Bronchial epithelial cell (primary cell): ENCODE results near the gene CLDN14. TPM values are rescaled to one million over a fixed set of nuclear protein-coding genes. Genes with fewer than 3 reads are reported as not detected.
A peak's percentile ranks its signal among the peaks of the same experiment; 100 is the strongest.

Experiments used
- DNase-seq: peaks from one replicate; pipeline ENCODE4 v3.0.0-alpha.2; 2010; ENCODE audit warnings: low read depth
- FAIRE-seq: peaks from 2 replicates; lab custom pipeline; 2011; peaks lifted over from hg19 to GRCh38; lab: Jason Lieb, UNC
- H3K27me3 ChIP-seq: 2 replicates; pipeline ENCODE4 v1.5.1; 2011; ENCODE audit warnings: low read length; ENCODE audit not compliant: control insufficient read depth, insufficient read depth
- H3K36me3 ChIP-seq: 2 replicates; pipeline ENCODE4 v1.5.1; 2011; ENCODE audit warnings: low read length; ENCODE audit not compliant: control insufficient read depth, insufficient read depth
- H3K4me3 ChIP-seq: 2 replicates; pipeline ENCODE4 v1.5.1; 2011; ENCODE audit warnings: mild to moderate bottlenecking, low read depth, low read length, control low read depth
- CTCF ChIP-seq: IDR thresholded peaks from 2 replicates; pipeline ENCODE4 v1.5.1; 2011; ENCODE audit warnings: mild to moderate bottlenecking, moderate library complexity, low read length, control low read depth, inconsistent platforms; ENCODE audit not compliant: insufficient read depth, severe bottlenecking
- total RNA-seq: library from RNA; depleted of rRNA; stranded (reverse); fragments of >200 nt; gene quantifications from 2 replicates; pipeline ENCODE4 v1.2.1, GENCODE V29; 2014

The CLDN14 gene
- total RNA-seq, 1 donor from 2014 or later, result not detected

DNA sequence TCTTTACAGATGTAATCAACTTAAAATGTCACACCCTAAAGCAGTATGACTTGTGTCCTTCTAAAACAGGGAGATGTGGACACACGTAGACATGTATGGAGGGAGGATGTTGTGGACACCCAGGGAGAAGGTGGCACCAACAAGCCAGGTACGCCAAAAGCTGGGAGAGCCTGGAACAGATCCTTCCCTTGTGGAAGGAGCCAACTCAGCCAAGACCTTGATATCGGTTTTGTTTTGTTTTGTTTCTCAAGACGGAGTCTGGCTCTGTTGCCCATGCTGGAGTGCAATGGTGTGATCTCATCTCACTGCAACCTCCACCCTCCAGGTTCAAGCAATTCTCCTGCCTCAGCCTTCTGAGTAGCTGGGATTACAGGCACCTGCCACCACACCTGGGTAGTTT is 49.1 kb downstream of the CLDN14 start:
- TF ChIP-seq CTCF, result no peak
- DNase-seq (peak; percentile 48), FAIRE-seq (no peak)
- Histone ChIP-seq H3K27me3 (no peaks in the 10 kb centered on the region), H3K4me3 (peak overlapping the region; percentile 26), H3K36me3 (no peaks in the 10 kb centered on the region)

- H3K36me3 ChIP-seq, result no peaks in the 10 kb centered on the region
- H3K27me3 ChIP-seq, result no peaks in the 10 kb centered on the region
- peak; percentile 100 for DNase-seq
- peak; percentile 28 for TF ChIP-seq CTCF
- H3K4me3 ChIP-seq, result peak overlapping the region; percentile 26
- peak; percentile 88 for FAIRE-seq
Observed at GRCh38 chr21:36429947-36430546, 49.9 kb downstream of the CLDN14 start.

DNA sequence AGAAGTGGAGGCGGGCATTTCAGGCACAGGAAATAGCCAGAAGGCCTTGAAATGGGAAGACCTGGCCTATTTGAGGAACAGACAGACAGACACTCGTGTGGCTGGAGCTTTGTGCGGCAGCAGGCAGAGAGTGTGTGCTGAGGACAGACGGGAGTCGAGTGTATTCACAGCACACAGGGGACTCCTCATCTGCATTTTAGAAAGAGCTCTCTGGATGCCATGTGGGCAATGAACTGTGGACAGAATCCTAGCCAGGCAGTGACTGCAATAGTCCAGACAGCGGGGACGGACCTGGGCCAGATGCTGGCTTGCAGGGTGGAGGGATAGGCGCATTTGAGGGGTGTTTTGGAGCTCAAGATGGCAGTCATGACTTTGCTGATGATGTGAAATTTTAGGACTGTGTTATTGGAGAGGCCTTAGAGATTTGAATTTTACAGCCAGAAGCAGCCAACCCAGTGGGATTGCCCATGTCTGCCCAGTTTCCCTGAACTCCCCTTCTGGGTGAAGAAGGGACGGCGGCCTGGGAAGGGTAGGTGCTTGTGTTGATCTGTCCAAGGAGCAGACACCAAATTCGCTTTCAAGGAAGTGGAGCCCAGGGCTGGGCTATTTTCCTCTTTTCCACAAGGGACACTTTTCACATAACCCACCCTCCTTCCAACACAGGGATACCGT is 51.0 kb downstream of the CLDN14 start:
- Histone ChIP-seq H3K4me3 (no peak overlapping the region), H3K27me3 (no peaks in the 10 kb centered on the region), H3K36me3 (no peaks in the 10 kb centered on the region)
- no peak for TF ChIP-seq CTCF
- DNase-seq (no peak), FAIRE-seq (no peak)

GRCh38 chr21:36427502-36427901 is 52.4 kb downstream of the CLDN14 start:
- DNase-seq (no peak), FAIRE-seq (no peak)
- no peak for TF ChIP-seq CTCF
- Histone ChIP-seq H3K36me3 (no peaks in the 10 kb centered on the region), H3K27me3 (no peaks in the 10 kb centered on the region), H3K4me3 (no peak overlapping the region)

- H3K4me3 ChIP-seq, result no peak overlapping the region
Observed at GRCh38 chr21:36425286-36425685, 54.6 kb downstream of the CLDN14 start.

More at GRCh38 chr21:36425286-36425685, 54.6 kb downstream of the CLDN14 start:
- Histone ChIP-seq H3K27me3 (no peaks in the 10 kb centered on the region), H3K36me3 (no peaks in the 10 kb centered on the region)
- DNase-seq, result no peak
- no peak for FAIRE-seq
- no peak for TF ChIP-seq CTCF
